ENCODE results near the gene ARHGAP26.

ARHGAP26 gene

GRCh38 chr5:142815469-142815868 lies 45.3 kb downstream of the ARHGAP26 start:
- no peak for DNase-seq

- no peak for DNase-seq
These were observed 46.6 kb downstream of the ARHGAP26 start for GRCh38 chr5:142816531-142817430.

GRCh38 chr5:142817949-142818431 lies 47.8 kb downstream of the ARHGAP26 start:
- no peak for DNase-seq

- no peak for DNase-seq
These were observed 49.1 kb downstream of the ARHGAP26 start for GRCh38 chr5:142819292-142819691.

- DNase-seq, result no peak
These were observed 49.6 kb downstream of the ARHGAP26 start for GRCh38 chr5:142819825-142820224.

- no peak for DNase-seq
These were observed 50.3 kb downstream of the ARHGAP26 start for GRCh38 chr5:142820447-142820846.

- no peak for DNase-seq
These were observed 51.0 kb downstream of the ARHGAP26 start for GRCh38 chr5:142821034-142821732.

GRCh38 chr5:142821733-142822487 lies 51.7 kb downstream of the ARHGAP26 start:
- no peak for DNase-seq

- DNase-seq, result no peak
These were observed 52.9 kb downstream of the ARHGAP26 start for GRCh38 chr5:142823126-142823525.

GRCh38 chr5:142823806-142824205 lies 53.6 kb downstream of the ARHGAP26 start:
- no peak for DNase-seq

GRCh38 chr5:142824391-142824790 lies 54.2 kb downstream of the ARHGAP26 start:
- no peak for DNase-seq

GRCh38 chr5:142825378-142826089 lies 55.4 kb downstream of the ARHGAP26 start:
- DNase-seq, result no peak

- no peak for DNase-seq
These were observed 55.9 kb downstream of the ARHGAP26 start for GRCh38 chr5:142826093-142826492.

GRCh38 chr5:142826741-142827492 lies 56.7 kb downstream of the ARHGAP26 start:
- DNase-seq, result no peak

- no peak for DNase-seq
These were observed 57.9 kb downstream of the ARHGAP26 start for GRCh38 chr5:142827934-142828576.

GRCh38 chr5:142828797-142829535 lies 58.8 kb downstream of the ARHGAP26 start:
- no peak for DNase-seq

GRCh38 chr5:142829801-142830220 lies 59.6 kb downstream of the ARHGAP26 start:
- no peak for DNase-seq

GRCh38 chr5:142830241-142831008 lies 60.2 kb downstream of the ARHGAP26 start:
- DNase-seq, result no peak

- DNase-seq, result no peak
These were observed 60.8 kb downstream of the ARHGAP26 start for GRCh38 chr5:142831009-142831383.

GRCh38 chr5:142832263-142832662 lies 62.1 kb downstream of the ARHGAP26 start:
- no peak for DNase-seq
